Neural cell (in vitro differentiated cells): ENCODE measurements around the gene CUX1.

Experiments used
- CTCF ChIP-seq: fragments of 450-650 bp; IDR thresholded peaks from 2 replicates; pipeline ENCODE4 v1.5.1; 2014; ENCODE audit warnings: antibody characterized with exemption, mild to moderate bottlenecking, moderate library complexity; ENCODE audit not compliant: poor library complexity, severe bottlenecking
- EP300 ChIP-seq: fragments of 450-650 bp; conservative IDR thresholded peaks from 2 replicates; pipeline ENCODE4 v1.6.1; 2014; ENCODE audit warnings: antibody characterized with exemption, mild to moderate bottlenecking, moderate library complexity; ENCODE audit not compliant: poor library complexity, severe bottlenecking
- EZH2 ChIP-seq: fragments of 200-600, 300-800 bp; shearing (Covaris generic), sonication (generic); IDR thresholded peaks from 2 replicates; pipeline ENCODE4 v1.6.1; 2014; ENCODE audit warnings: antibody characterized with exemption, low read length, borderline replicate concordance, mild to moderate bottlenecking; ENCODE audit not compliant: insufficient read depth, poor library complexity, severe bottlenecking
- MXI1 ChIP-seq: fragments of 450-650 bp; conservative IDR thresholded peaks from 2 replicates; pipeline ENCODE4 v1.6.1; 2014; ENCODE audit warnings: antibody characterized with exemption, mild to moderate bottlenecking; ENCODE audit not compliant: poor library complexity, severe bottlenecking
- POLR2AphosphoS5 ChIP-seq: IDR thresholded peaks from 2 replicates; pipeline ENCODE4 v1.6.1; 2012
- RAD21 ChIP-seq: fragments of 450-650 bp; conservative IDR thresholded peaks from 2 replicates; pipeline ENCODE4 v1.6.1; 2014; ENCODE audit warnings: antibody characterized with exemption, mild to moderate bottlenecking, moderate library complexity
- SMC3 ChIP-seq: fragments of 450-650 bp; conservative IDR thresholded peaks from 2 replicates; pipeline ENCODE4 v1.6.1; 2014; ENCODE audit warnings: antibody characterized with exemption, mild to moderate bottlenecking, moderate library complexity; ENCODE audit not compliant: poor library complexity
- TAF1 ChIP-seq: IDR thresholded peaks from 2 replicates; pipeline ENCODE4 v1.6.1; 2012; ENCODE audit warnings: low read depth

- TF ChIP-seq EZH2 (no peak), POLR2AphosphoS5 (no peak), CTCF (no peak), TAF1 (no peak), EP300 (no peak), MXI1 (no peak), RAD21 (no peak), SMC3 (no peak)
These were observed 23.9 kb downstream of the CUX1 start for GRCh38 chr7:101841328-101841727.
